Astrocyte of the cerebellum (primary cell): Measurements from ENCODE around the gene EMC8.

ENCODE experiments used
- DNase-seq: peaks from one replicate; pipeline ENCODE4 v3.0.0-alpha.2; 2011; ENCODE audit warnings: low read depth
- H3K4me3 ChIP-seq: 2 replicates; pipeline ENCODE4 v1.5.1; 2011; ENCODE audit warnings: mild to moderate bottlenecking, low read depth, low read length, moderate library complexity
- in situ Hi-C: cut with HindIII; loops from 2 replicates; pipeline ENCODE4 v1.10.0; 2017; ENCODE audit warnings: low sequenced_read_pairs
- TF ChIP-seq, protein P1 (sequence below): IDR thresholded peaks from 2 replicates; pipeline ENCODE4 v1.5.1; 2012; ENCODE audit warnings: low read length, low read depth, moderate library complexity, mild to moderate bottlenecking; ENCODE audit errors: missing control alignments

The EMC8 gene

DNA sequence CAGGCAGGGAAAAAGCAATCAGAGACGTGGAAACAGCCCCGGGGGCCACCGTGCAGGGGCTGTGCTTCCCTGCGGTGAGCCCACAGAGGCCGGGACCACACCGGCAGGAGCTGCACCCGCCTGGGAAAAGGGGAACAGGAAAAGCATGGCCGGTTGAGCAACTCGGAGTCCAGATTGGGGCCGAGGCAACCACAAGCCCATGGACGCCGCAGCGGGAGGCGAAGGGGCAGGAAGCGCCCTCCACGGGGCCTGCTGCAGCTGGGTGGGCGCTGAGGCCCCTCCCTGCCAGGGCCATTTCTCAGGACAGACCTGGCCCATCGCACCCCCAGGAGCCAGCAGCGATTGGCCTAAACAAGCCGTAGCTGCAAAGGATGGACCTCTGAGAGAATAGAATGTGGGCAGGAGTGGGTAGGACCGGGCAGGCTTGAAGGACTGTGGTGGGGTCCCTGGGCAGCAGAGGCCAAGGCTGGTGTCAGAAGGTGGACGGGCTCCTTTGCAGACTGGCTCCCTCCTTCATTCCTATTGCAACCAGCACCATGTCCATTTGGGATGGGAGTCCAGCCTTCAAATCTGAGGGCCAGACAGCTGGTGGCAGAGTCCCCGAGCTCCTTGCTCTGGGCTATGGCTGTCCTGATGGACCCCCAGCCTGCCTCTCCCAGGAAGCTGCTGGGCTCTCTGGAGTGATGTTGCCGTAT lies 30.6 kb upstream of the EMC8 start:
- no peak overlapping the region for H3K4me3 ChIP-seq
- TF ChIP-seq, protein P1, sequence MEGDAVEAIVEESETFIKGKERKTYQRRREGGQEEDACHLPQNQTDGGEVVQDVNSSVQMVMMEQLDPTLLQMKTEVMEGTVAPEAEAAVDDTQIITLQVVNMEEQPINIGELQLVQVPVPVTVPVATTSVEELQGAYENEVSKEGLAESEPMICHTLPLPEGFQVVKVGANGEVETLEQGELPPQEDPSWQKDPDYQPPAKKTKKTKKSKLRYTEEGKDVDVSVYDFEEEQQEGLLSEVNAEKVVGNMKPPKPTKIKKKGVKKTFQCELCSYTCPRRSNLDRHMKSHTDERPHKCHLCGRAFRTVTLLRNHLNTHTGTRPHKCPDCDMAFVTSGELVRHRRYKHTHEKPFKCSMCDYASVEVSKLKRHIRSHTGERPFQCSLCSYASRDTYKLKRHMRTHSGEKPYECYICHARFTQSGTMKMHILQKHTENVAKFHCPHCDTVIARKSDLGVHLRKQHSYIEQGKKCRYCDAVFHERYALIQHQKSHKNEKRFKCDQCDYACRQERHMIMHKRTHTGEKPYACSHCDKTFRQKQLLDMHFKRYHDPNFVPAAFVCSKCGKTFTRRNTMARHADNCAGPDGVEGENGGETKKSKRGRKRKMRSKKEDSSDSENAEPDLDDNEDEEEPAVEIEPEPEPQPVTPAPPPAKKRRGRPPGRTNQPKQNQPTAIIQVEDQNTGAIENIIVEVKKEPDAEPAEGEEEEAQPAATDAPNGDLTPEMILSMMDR: no peak
- in situ Hi-C loops: loop anchor here (10.0 kb wide), 1 partner anchor 175 kb away; no protein-coding TSS in a partner anchor
- DNase-seq: no peak

DNA sequence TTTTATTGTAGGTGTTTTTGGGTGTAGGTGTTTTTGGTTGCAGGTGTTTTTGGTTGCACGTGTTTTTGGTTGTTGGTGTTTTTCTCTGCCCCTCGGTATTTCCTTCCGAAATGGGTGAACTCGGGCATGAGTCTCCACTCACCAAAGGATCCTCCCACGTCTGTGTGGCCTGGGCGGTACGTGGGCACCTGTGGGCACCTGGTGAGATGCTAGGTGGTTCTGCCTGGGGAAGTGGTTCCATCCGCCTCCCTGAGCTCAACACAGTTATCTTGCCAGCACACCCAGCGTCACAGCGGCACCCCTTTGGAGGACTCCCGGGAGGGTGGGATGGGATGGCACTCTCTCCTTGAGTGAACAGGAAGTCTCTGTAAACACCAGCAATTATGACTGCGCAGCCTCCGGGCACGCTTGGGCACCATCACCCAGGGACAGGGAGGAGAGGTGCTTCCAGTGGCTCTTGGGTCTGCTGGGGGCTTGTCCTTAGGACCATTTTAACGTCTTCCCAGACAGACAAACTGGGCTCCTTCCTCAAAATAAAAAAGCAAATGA lies 29.9 kb upstream of the EMC8 start:
- H3K4me3 ChIP-seq: no peak overlapping the region
- in situ Hi-C loops: no loop called here
- TF ChIP-seq, protein P1: no peak
- DNase-seq: no peak

DNA sequence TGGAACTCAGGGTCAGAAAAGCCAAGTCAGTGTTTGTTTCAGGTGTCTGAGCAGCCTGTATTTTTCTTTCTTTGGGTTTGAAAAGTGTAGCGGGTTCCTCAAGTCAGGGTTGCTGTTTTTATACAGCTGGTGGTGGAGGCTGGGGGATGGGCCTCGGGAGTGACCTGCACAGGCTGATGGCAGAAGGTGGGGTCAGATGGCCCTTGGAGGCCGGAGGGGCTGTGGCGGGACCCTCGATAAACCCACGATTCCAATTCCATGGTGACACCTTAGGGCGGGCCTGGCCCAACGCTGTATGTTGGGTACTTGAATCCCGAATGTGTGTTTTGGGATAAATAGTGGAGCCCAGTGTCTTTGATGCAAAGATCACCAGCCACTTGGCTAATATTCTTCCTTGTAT lies 28.8 kb upstream of the EMC8 start:
- in situ Hi-C loops: no loop called here
- H3K4me3 ChIP-seq: no peak overlapping the region
- TF ChIP-seq, protein P1: no peak

DNA sequence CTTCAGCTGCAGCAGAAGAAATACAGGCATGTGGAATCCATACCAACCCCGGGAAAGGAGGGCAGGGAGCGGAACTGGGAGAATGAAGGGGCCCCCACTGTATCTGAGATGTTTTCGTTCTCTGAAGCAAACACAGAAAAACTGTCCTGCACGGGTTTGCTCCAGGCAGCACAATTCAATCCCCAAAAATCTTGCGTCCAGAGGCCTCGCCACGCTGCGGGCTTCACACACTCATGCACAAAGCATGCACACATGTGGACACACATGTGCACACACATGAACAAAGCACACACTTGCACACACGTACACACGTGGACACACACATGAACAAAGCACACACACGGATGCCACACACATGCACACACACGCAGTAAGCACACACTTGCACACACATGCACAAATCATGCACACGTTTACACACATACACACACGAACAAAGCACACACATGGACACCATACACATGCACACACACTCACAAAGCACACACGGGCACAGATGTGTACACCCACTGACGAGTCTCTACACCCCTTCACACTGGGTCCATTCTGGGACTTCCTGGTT lies 27.4 kb upstream of the EMC8 start:
- DNase-seq: no peak
- in situ Hi-C loops: no loop called here

More for the DNA sequence above, 28.8 kb upstream of the EMC8 start:
- no peak for DNase-seq

DNA sequence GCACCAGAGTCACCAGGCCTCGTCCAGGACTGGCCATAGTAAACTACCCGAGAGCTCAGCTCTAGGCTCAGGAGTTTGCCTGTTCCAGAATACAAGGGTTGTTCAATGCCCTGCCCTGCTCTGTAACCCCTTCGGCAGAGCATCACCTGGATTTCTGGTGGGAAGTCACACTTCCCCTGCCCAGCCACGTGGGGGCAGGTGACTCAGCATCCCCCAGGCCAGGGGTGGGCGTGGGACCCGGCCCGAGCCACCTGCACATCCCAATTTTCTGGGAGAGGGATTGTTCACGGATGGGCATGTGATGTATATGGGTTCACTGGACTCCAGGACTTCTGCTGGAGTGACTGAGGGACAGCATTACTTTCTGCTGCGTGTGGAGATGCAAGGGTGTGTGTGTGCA lies 26.0 kb upstream of the EMC8 start:
- in situ Hi-C loops: no loop called here
- DNase-seq: no peak

More for the DNA sequence above, 27.4 kb upstream of the EMC8 start:
- TF ChIP-seq, protein P1: no peak
- H3K4me3 ChIP-seq: no peak overlapping the region

More for the DNA sequence above, 26.0 kb upstream of the EMC8 start:
- TF ChIP-seq, protein P1: no peak
- no peak overlapping the region for H3K4me3 ChIP-seq
